ENCODE measurements around the gene PTPRD.
"Not testable (repeated sequence)": the region's sequence is repeated elsewhere in the genome, so short reads cannot be mapped to it uniquely, and the experiment has no call there.

PTPRD gene

GRCh38 chr9:9426454-9426853 is 1186.3 kb downstream of the PTPRD start:
- not testable (repeated sequence) for DNase-seq

DNA sequence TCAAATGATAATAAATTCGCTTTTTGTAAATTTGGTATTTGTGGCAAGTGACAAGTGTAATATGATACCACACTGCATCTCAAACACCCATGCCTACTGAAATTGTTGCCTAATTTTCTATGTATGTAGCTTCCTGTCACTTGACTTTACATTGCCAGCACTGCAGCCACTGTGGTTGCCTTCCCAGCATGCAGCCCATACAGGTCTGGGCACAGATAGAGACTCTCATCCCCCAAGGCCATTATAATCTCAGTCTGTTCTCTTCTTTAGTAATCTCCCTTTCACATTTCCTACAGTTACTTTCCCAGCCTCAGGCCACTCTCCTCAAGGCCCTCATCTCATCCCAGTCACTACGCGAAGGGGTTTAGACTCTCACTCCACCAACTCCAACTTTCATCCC is 1200.6 kb downstream of the PTPRD start:
- no peak for DNase-seq

GRCh38 chr9:9410736-9411135 is 1202.1 kb downstream of the PTPRD start:
- DNase-seq: no peak

DNA sequence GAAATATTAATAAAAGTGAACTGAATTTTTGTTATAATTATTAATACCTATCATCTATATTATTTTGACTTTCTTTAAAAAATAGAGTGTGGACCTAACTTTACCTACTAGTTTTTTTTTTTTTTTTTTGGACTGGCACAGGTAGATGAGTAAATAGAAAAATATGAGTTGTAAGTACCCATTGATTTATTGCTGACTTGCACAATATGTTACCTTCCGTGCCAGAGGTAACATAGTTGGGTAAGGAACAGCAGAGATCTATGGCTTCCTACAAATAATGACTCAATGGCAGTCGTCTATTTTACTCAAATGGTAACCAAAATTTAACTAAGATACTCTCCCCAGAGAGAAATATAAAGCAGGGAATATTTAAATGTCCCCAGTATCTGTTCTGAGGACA is 1212.8 kb downstream of the PTPRD start:
- DNase-seq: no peak

- no peak for DNase-seq
Measured at GRCh38 chr9:9396518-9396917, 1216.3 kb downstream of the PTPRD start.

GRCh38 chr9:9395539-9395938 is 1217.3 kb downstream of the PTPRD start:
- DNase-seq: no peak

DNA sequence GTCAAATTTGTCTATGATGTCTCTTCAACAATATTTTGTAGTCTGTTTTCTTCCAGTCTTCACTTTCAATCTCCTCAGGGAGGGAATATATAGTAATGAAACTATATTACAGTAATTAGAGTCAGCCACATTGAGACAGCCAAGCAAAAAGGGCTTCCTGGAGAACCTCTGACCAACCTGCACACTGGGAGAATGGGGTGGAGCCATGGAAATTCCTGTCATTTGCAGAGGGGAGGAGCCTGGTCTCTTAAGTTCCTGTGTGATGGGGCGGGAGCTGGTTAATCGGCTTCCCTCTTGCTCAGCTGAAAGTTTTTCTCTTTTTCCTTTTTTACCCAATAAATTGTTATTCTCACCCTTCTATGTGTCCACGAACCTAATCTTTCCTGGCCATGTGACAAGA is 1220.0 kb downstream of the PTPRD start:
- DNase-seq: no peak

DNA sequence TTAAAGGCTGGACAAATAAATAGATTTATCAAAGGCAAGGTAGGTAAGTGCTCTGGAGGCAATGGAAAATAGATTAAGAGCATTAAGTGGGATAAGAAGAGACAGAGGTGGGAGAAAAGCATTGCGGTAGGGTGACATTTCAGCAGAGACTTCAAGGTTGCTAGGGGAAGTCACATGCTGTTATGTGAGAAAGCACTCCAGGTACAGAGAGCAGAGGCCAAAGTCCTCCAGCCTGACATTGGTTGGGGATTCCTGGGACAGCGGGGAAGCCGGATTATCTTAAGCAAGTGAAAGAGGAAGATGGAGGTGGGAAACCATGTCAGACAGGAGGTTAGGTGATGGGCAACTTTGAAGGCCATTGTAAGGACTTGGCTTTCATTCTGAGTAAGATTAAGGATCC is 1222.9 kb downstream of the PTPRD start:
- no peak for DNase-seq

DNA sequence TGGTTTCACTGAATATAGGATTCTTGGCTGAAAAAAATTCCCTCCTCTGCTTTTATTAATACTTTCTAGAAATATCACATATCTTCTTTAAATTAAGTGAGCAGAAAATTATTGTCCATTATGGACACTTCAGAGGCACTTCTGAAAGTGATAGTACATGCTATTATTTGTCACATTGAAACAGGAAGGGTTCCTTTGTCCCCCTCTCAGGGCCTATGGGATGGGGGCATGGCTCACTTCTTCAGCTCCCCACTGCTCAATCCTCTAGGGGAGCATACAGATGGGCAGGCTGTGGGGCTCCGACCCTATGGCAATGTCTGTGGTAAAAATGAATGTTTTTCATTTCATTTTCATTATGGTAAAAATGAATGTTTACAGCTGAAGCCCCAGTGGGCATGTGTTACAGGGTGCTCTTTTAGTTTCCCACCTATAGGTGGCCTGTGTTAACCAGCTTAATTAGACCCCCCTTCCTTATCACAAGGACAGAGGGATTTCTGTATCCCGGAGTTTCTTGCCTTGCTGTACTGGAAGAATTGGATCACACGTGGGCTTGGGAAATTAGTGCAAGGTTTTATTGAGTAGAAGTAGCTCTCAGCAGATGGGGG is 1225.2 kb downstream of the PTPRD start:
- DNase-seq: no peak

DNA sequence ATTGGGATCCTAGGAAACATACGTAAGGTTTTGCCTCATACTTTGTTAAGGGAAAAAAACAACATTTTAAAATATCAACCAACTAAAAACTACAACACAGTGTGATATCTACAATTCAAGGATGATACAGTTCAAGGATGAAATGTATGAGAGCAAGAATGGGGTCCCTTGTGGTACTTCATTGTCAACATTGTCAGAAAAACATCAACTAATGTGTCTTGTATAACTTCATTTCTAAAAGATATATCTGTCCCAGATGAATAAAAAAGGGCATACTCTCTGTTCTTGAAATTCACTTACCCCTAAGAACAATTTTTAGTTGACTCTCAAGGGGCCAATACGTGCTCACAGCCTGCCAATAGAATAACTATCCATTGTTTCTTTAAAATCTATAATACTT is 1250.5 kb downstream of the PTPRD start:
- no peak for DNase-seq

- no peak for DNase-seq
Measured at GRCh38 chr9:9352877-9353481, 1259.8 kb downstream of the PTPRD start.

DNA sequence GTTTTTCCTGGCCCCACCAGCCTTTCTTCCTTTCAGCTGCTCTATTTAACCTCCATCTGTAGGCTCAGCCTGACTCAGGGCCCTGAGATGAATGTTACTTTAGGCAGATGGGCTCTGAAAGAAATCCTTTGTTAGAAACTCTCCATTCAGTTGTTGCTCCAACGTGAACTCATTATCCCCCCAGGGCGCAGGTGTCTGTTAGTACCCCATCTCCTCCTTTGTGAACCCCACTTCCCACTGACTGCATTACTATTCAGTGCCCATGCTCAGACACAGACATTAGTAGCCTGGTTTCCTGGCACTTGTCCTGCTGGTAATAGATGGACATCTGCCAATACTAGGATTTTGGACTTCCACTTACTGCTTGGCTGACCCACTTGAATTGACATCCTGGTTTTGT is 1271.6 kb downstream of the PTPRD start:
- DNase-seq: no peak

GRCh38 chr9:9337129-9337528 is 1275.7 kb downstream of the PTPRD start:
- no peak for DNase-seq

GRCh38 chr9:9326749-9327148 is 1286.1 kb downstream of the PTPRD start:
- no peak for DNase-seq

- no peak for DNase-seq
Measured at GRCh38 chr9:9319007-9319406, 1293.8 kb downstream of the PTPRD start.

DNA sequence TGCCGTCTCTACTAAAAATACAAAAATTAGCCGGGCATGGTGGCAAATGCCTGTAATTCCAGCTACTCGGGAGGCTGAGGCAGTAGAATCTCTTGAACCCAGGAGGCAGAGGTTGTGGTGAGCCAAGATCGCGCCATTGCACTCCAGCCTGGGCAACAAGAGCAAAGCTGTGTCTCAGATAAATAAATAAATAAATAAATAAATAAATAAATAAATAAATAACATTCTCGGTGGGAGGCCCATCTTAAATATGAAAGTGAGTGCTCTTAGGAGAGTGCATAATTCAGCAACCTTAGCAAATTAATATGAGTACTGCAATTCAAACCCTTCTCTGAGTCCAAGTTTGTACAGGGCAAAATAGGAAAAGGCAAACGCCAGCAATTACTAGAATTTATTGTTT is 1302.1 kb downstream of the PTPRD start:
- DNase-seq: not testable (repeated sequence)

- no peak for DNase-seq
Measured at GRCh38 chr9:9305600-9305999, 1307.2 kb downstream of the PTPRD start.

GRCh38 chr9:9299134-9299533 is 1313.7 kb downstream of the PTPRD start:
- DNase-seq: no peak

GRCh38 chr9:9286001-9286400 is 1326.8 kb downstream of the PTPRD start:
- DNase-seq: no peak

GRCh38 chr9:9284201-9284600 is 1328.6 kb downstream of the PTPRD start:
- no peak for DNase-seq

DNA sequence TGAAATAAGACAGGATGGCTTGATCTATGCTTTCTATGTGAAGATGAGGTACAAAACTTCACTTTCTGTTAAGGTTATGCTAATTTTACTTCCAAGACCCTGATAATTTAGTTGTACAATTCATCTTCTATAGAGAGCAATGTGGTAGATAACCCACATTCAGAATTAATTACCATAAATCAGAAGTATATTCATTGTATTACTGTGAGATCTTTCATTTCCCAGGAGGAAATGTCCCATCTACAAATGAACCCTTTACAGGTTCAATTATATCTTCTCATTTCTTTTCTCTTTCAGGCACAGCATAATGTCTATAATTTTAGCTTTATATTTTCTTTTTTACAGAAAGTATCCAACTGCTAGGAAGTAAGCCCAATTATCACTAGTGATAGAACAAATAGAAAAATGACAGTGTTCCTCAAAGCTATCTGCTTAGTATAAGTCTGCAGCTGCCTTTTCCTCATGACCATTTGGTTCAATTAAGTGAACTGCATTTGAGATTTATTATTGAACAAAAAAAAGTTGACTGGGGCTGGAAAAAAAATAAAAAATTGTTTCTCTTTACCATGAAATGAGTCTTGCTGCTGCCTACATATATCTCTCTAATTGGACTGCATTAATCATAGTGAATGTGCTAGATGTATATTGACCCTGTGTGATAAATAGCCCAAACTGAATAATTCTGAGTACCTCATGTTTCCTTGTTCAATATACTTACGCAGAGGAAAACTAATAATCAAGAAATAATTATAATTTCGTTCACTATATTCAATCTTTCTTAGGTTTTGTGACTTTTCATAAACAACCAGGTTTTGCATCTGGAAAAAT is 1329.4 kb downstream of the PTPRD start:
- no peak for DNase-seq

DNA sequence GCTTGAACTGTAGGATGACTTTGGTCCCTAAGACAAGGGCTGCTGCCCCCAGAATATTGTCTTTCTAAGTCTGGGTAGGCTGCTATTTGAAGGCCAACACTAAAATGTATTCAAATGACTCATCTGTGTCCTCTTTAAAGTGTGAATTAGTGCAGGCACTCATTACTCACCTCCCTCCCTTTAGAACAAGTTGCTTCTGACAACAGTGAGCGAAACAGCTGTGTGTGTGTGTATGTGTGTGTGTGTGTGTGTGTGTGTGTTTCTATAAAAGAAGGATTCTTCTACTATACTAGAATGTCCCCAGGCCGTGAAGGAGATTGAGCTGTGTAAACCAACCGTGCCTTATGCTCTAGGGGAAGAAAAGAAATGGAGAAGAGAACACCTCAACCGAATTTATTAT is 1337.2 kb downstream of the PTPRD start:
- DNase-seq: no peak

DNA sequence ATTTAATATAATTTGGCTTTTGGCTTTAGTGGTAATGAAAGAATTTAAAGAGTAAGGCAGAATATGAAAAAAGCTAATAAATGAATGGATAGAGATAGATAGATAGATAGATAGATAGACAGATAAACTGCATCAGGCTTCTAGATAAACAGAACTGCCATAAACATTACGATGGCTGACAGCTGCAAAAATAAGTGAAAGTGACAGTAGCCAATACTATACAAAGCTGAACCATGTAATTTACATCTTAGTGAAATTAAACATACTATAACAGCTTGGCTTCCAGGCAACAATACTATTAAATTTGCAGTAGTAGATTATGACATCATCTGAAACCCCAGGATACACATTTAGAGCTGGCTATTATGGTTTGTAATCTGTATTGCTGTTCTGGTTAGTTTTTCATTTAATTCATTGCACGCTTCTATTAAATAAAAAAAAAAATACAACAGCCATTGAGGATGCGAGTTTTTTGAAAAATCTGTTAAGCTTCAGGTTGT is 1354.8 kb downstream of the PTPRD start:
- no peak for DNase-seq

DNA sequence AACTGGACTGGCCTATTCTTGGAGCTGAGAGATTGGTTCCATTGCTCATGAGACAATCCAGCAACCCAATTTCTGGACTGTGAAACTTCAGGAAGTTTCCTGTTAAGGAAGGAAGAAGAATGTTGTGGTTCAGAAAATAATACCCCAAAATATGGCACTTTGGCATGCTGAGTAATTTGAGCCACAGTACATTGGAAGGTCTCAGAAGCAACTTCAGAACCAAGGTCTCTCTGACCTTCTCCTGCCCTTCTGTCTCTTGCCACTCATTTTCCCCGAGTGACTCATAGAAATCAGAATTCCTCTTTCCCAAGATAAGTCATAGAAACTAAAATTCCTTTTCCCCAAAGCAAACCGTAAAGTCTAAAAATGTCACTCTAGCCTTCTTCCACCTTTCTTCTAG is 1366.1 kb downstream of the PTPRD start:
- DNase-seq: no peak
